ENCODE results near the gene TMEM175. TPM values are rescaled to one million over a fixed set of nuclear protein-coding genes. Genes with fewer than 3 reads are reported as not detected.
"Not testable (repeated sequence)": the region's sequence is repeated elsewhere in the genome, so short reads cannot be mapped to it uniquely, and the experiment has no call there.

The TMEM175 gene
- polyA plus RNA-seq, 1 of the 3 experiments (the other 2 are of a cell fraction): 54.2 TPM

DNA sequence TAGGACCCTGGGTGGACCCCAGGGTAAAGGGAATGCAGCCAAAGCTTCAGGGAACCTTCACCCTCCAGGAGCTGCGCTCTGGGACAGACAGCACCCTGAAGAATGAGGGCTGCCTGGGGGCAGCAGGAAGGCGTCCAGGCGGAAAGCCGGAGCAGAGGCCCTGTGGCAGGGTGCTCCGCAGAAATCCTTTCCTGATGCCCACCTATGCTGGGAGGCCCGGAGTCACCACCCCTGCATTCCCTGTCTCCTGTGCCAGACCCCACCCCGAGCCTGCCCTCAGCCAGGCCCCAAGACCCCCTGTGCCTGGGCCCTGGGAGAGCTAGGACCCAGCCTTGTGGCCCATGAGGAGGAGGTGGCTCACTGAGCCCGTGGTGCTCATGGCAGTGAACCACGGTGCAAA is 42.4 kb downstream of the TMEM175 start:
- CTCF ChIA-PET: interaction anchor here (1.3 kb wide), 1 partner anchor 13 kb away, joined by 5 read pairs; the partner anchor contains the start of gene IDUA
- Histone ChIP-seq H3K9me3 (no peaks in the 10 kb centered on the region), H3K4me1 (ENCODE audit: control insufficient read depth in 1 of 2, insufficient read depth in 2 of 2, low read depth in 1 of 2, low read length in 1 of 2) (peaks cover 11 to 18% of the 10 kb centered on the region in 2 experiments; a peak in 2 of 4 replicates), H3K79me2 (ENCODE audit: insufficient read depth) (peaks cover 18% of the 10 kb centered on the region; the same call in 1 of the 2 replicates), H3K9me2 (no peaks in the 10 kb centered on the region), H4K20me1 (ENCODE audit: insufficient read depth) (peaks cover 18% of the 10 kb centered on the region), H3K36me3 (replicated peaks in 1 of 2; ENCODE audit: control insufficient read depth in 1 of 2, insufficient read depth in 2 of 2, low read length in 1 of 2) (no peaks in the 10 kb centered on the region), H2AFZ (ENCODE audit: low read depth) (no peak overlapping the region), H3K9ac (no peak overlapping the region), H3K27me3 (ENCODE audit: insufficient read depth) (no peaks in the 10 kb centered on the region), H3K27ac (ENCODE audit: low read depth in 2 of 2, low read length in 1 of 2) (no peak overlapping the region), H3F3A (replicated peaks; ENCODE audit: insufficient read depth) (no peaks in the 10 kb centered on the region), H3K4me2 (no peak overlapping the region), H3K4me3 (ENCODE audit: low read depth in 2 of 2, low read length in 1 of 2) (no peak overlapping the region)
- 100% methylated on average over 1 of the region's 9 CpGs for WGBS (ENCODE audit: low lambda C conversion rate)
- POLR2A ChIA-PET: no interaction called here
- no peak for DNase-seq
- TF ChIP-seq PBX3 (IDR thresholded peaks at IDR 0.05): no peak
- TF ChIP-seq ELF1 (IDR thresholded peaks at IDR 0.05): no peak
- TF ChIP-seq JUND (IDR thresholded peaks at IDR 0.05): no peak
- TF ChIP-seq RXRA (IDR thresholded peaks at IDR 0.05; ENCODE audit: borderline replicate concordance, low read depth): no peak

- H3K27me3 ChIP-seq (ENCODE audit: insufficient read depth); H3K4me2 ChIP-seq; H3F3A ChIP-seq (replicated peaks; ENCODE audit: insufficient read depth); H3K9me3 ChIP-seq; H3K27ac ChIP-seq (ENCODE audit: low read depth in 2 of 2, low read length in 1 of 2); H3K9me2 ChIP-seq; H2AFZ ChIP-seq (ENCODE audit: low read depth); DNase-seq; H3K36me3 ChIP-seq (replicated peaks in 1 of 2; ENCODE audit: control insufficient read depth in 1 of 2, insufficient read depth in 2 of 2, low read length in 1 of 2); POLR2A ChIA-PET; CTCF ChIA-PET; H3K4me3 ChIP-seq (ENCODE audit: low read depth in 2 of 2, low read length in 1 of 2); H3K9ac ChIP-seq: not testable (repeated sequence)
- H3K4me1 ChIP-seq (ENCODE audit: control insufficient read depth in 1 of 2, insufficient read depth in 2 of 2, low read depth in 1 of 2, low read length in 1 of 2): peaks cover 11 to 18% of the 10 kb centered on the region in 2 experiments; a peak in 2 of 4 replicates
- WGBS (ENCODE audit: low lambda C conversion rate): 100% methylated on average over 2 of the region's 25 CpGs
- H4K20me1 ChIP-seq (ENCODE audit: insufficient read depth): peaks cover 14% of the 10 kb centered on the region
- H3K79me2 ChIP-seq (ENCODE audit: insufficient read depth): peaks cover 16% of the 10 kb centered on the region
These were observed 43.8 kb downstream of the TMEM175 start for GRCh38 chr4:976016-976415.

DNA sequence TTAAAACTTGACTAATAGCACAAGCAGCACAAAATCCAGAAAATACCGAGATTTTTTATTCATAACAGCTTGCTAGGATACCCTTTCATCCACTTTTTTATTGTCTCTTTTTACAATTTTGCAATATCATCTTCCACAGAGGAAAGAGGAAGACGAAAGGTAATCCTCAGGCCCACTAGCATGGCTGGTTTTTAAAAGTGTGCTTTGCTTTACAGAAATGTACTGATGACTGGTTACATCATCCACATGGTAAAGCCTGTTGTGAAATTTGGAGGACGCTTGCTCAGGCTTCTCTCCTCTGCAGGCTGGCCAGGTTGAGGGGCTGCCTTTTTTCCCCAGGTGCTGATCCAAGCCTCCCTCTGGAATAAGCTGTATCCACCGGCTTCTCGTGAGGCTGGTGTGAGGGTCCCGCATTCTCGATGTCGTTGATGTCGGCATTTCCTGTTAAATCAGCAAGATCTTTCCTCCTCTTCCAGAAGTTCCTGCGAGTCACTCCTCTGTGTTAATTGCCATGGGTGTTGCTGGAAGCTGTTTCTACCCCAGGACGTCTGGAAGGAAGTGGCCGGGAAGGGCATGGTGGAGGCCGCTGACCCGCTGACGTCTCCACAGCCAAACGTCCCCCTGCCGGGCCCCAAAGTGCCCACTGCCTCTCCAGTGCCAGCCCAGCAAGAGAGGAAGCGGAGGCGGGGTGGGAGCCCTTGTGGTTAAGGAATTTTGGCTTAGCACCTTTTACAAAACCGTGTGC is 46.9 kb downstream of the TMEM175 start:
- DNase-seq: no peak
- no peaks in the 10 kb centered on the region for H3K27me3 ChIP-seq (ENCODE audit: insufficient read depth)
- no peaks in the 10 kb centered on the region for H3K9me3 ChIP-seq
- H3K9me2 ChIP-seq: no peaks in the 10 kb centered on the region
- ChIA-PET CTCF (no interaction called here), POLR2A (no interaction called here)
- H3K4me2 ChIP-seq: no peak overlapping the region
- H3K4me1 ChIP-seq (ENCODE audit: control insufficient read depth in 1 of 2, insufficient read depth in 2 of 2, low read depth in 1 of 2, low read length in 1 of 2): peaks cover 0 to 4% of the 10 kb centered on the region in 2 experiments; a peak in 1 of 4 replicates
- no peak overlapping the region for H3K9ac ChIP-seq
- H3K79me2 ChIP-seq (ENCODE audit: insufficient read depth): no peaks in the 10 kb centered on the region; the same call in 1 of the 2 replicates
- no peak overlapping the region for H3K4me3 ChIP-seq (ENCODE audit: low read depth in 2 of 2, low read length in 1 of 2)
- H3K36me3 ChIP-seq (replicated peaks in 1 of 2; ENCODE audit: control insufficient read depth in 1 of 2, insufficient read depth in 2 of 2, low read length in 1 of 2): no peaks in the 10 kb centered on the region
- H4K20me1 ChIP-seq (ENCODE audit: insufficient read depth): no peaks in the 10 kb centered on the region
- WGBS (ENCODE audit: low lambda C conversion rate): 83% methylated on average over 20 of the region's 20 CpGs
- no peak overlapping the region for H2AFZ ChIP-seq (ENCODE audit: low read depth)
- H3F3A ChIP-seq (replicated peaks; ENCODE audit: insufficient read depth): no peaks in the 10 kb centered on the region
- H3K27ac ChIP-seq (ENCODE audit: low read depth in 2 of 2, low read length in 1 of 2): no peak overlapping the region
- TF ChIP-seq, protein P1, sequence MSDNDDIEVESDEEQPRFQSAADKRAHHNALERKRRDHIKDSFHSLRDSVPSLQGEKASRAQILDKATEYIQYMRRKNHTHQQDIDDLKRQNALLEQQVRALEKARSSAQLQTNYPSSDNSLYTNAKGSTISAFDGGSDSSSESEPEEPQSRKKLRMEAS (IDR thresholded peaks at IDR 0.05; ENCODE audit: low read depth): no peak
- no peak for TF ChIP-seq RCOR1 (IDR thresholded peaks at IDR 0.05; ENCODE audit: low read length)
- no peak for TF ChIP-seq MXI1 (IDR thresholded peaks at IDR 0.05; ENCODE audit: low read depth, low read length)
- TF ChIP-seq FOSL2 (IDR thresholded peaks at IDR 0.05; ENCODE audit: borderline replicate concordance, low read depth): no peak
- TF ChIP-seq NFIC (IDR thresholded peaks at IDR 0.05; ENCODE audit: borderline replicate concordance): no peak
- no peak for TF ChIP-seq MEF2A (IDR thresholded peaks at IDR 0.05; ENCODE audit: borderline replicate concordance, low read depth)
- TF ChIP-seq POLR2AphosphoS5 (IDR thresholded peaks at IDR 0.05; ENCODE audit: low read depth, low read length): no peak
- TF ChIP-seq JUND (IDR thresholded peaks at IDR 0.05): no peak
- TF ChIP-seq FOXM1 (IDR thresholded peaks at IDR 0.05; ENCODE audit: low read depth): no peak
- TF ChIP-seq, protein P2, sequence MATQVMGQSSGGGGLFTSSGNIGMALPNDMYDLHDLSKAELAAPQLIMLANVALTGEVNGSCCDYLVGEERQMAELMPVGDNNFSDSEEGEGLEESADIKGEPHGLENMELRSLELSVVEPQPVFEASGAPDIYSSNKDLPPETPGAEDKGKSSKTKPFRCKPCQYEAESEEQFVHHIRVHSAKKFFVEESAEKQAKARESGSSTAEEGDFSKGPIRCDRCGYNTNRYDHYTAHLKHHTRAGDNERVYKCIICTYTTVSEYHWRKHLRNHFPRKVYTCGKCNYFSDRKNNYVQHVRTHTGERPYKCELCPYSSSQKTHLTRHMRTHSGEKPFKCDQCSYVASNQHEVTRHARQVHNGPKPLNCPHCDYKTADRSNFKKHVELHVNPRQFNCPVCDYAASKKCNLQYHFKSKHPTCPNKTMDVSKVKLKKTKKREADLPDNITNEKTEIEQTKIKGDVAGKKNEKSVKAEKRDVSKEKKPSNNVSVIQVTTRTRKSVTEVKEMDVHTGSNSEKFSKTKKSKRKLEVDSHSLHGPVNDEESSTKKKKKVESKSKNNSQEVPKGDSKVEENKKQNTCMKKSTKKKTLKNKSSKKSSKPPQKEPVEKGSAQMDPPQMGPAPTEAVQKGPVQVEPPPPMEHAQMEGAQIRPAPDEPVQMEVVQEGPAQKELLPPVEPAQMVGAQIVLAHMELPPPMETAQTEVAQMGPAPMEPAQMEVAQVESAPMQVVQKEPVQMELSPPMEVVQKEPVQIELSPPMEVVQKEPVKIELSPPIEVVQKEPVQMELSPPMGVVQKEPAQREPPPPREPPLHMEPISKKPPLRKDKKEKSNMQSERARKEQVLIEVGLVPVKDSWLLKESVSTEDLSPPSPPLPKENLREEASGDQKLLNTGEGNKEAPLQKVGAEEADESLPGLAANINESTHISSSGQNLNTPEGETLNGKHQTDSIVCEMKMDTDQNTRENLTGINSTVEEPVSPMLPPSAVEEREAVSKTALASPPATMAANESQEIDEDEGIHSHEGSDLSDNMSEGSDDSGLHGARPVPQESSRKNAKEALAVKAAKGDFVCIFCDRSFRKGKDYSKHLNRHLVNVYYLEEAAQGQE (IDR thresholded peaks at IDR 0.05; ENCODE audit: low read depth, low read length): no peak
- TF ChIP-seq GABPA (IDR thresholded peaks at IDR 0.05; ENCODE audit: low read depth): no peak
- TF ChIP-seq FOXJ3 (CRISPR knock-in tag; IDR thresholded peaks at IDR 0.05): no peak
- TF ChIP-seq SIN3A (IDR thresholded peaks at IDR 0.05; ENCODE audit: borderline replicate concordance, low read depth, low read length): no peak
- no peak for TF ChIP-seq CHD2 (IDR thresholded peaks at IDR 0.05; ENCODE audit: low read length, partially characterized antibody)
- no peak for TF ChIP-seq RXRA (IDR thresholded peaks at IDR 0.05; ENCODE audit: borderline replicate concordance, low read depth)

Data from SK-N-SH (cell line).